SK-N-SH (cell line): ENCODE results near the gene OTOS. TPM values are rescaled to one million over a fixed set of nuclear protein-coding genes. Genes with fewer than 3 reads are reported as not detected.

Source experiments
- CTCF ChIA-PET: fragments of 300-600, 350-600 bp; formaldehyde crosslinking; extraction: SDS; loops from one replicate; lab custom pipeline; 2021; lab: Yijun Ruan, JAX
- POLR2A ChIA-PET: fragments of 350-600 bp; sonication (Branson Sonifier 250); formaldehyde crosslinking; extraction: SDS; loops from one replicate; lab custom pipeline; 2020; ENCODE audit warnings: antibody characterized with exemption, inconsistent platforms; lab: Yijun Ruan, JAX
- DNase-seq: peaks from one replicate; pipeline ENCODE4 v3.0.0; 2012
- H2AFZ ChIP-seq: fragments of 200-600 bp; sonication (generic); 2 replicates; pipeline ENCODE4 v1.8.1; 2016; ENCODE audit warnings: antibody characterized with exemption, mild to moderate bottlenecking, low read depth
- H3F3A ChIP-seq: fragments of 200-600 bp; sonication (generic); replicated peaks from 2 replicates; pipeline ENCODE3; 2016; ENCODE audit warnings: antibody characterized with exemption, mild to moderate bottlenecking; ENCODE audit not compliant: insufficient read depth
- H3K27ac ChIP-seq, 2 experiments: fragments of 200-500 bp in 1 of 2; fragments of 200-600 bp in 1 of 2; sonication (Bioruptor generic) in 1 of 2; sonication (generic), shearing (Covaris generic) in 1 of 2; 2 replicates each; pipeline versions ENCODE4 v1.5.1 to v1.6.1; 2014 to 2016; ENCODE audit warnings: low read depth in 2 of 2, inconsistent platforms in 1 of 2, low read length in 1 of 2, mild to moderate bottlenecking in 1 of 2, mixed read lengths in 1 of 2
- H3K27me3 ChIP-seq: fragments of 200-600 bp; sonication (generic), shearing (Covaris generic); 2 replicates; pipeline ENCODE4 v1.6.1; 2016; ENCODE audit warnings: mixed run types; ENCODE audit not compliant: insufficient read depth
- H3K36me3 ChIP-seq, 2 experiments: fragments of 200-500 bp in 1 of 2; fragments of 200-600 bp in 1 of 2; sonication (Bioruptor generic) in 1 of 2; sonication (generic) in 1 of 2; replicated peaks in 1 of 2; 2 replicates each; pipeline versions ENCODE3 to v1.5.1; 2014 to 2016; ENCODE audit warnings: low read length in 1 of 2, mild to moderate bottlenecking in 1 of 2; ENCODE audit not compliant: insufficient read depth in 2 of 2, control insufficient read depth in 1 of 2
- H3K4me1 ChIP-seq, 2 experiments: fragments of 200-500 bp in 1 of 2; fragments of 200-600 bp in 1 of 2; sonication (Bioruptor generic) in 1 of 2; sonication (generic), shearing (Covaris generic) in 1 of 2; 2 replicates each; pipeline versions ENCODE4 v1.5.1 to v1.6.1; 2014 to 2016; ENCODE audit warnings: low read depth in 1 of 2, low read length in 1 of 2, mixed run types in 1 of 2; ENCODE audit not compliant: insufficient read depth in 2 of 2, control insufficient read depth in 1 of 2
- H3K4me2 ChIP-seq: fragments of 200-600 bp; sonication (generic), shearing (Covaris generic); 2 replicates; pipeline ENCODE4 v1.6.1; 2017; ENCODE audit warnings: mixed run types
- H3K4me3 ChIP-seq, 2 experiments: fragments of 200-500 bp in 1 of 2; fragments of 200-600 bp in 1 of 2; sonication (Bioruptor generic) in 1 of 2; sonication (generic), shearing (Covaris generic) in 1 of 2; 2 replicates each; pipeline versions ENCODE4 v1.5.1 to v1.8.1; 2014 to 2016; ENCODE audit warnings: low read depth in 2 of 2, inconsistent platforms in 1 of 2, low read length in 1 of 2, mild to moderate bottlenecking in 1 of 2, mixed read lengths in 1 of 2, moderate library complexity in 1 of 2
- H3K79me2 ChIP-seq: fragments of 200-600 bp; sonication (generic); 2 replicates; pipeline ENCODE4 v1.8.1; 2017; ENCODE audit warnings: mild to moderate bottlenecking; ENCODE audit not compliant: insufficient read depth
- H3K9ac ChIP-seq: fragments of 200-600 bp; sonication (generic); 2 replicates; pipeline ENCODE4 v1.6.1; 2017; ENCODE audit warnings: mixed run types
- H3K9me2 ChIP-seq: fragments of 200-600 bp; sonication (generic); 2 replicates; pipeline ENCODE4 v1.6.1; 2017; ENCODE audit warnings: mixed run types
- H3K9me3 ChIP-seq: fragments of 200-600 bp; sonication (generic); 2 replicates; pipeline ENCODE4 v1.6.1; 2017; ENCODE audit warnings: mixed run types, mild to moderate bottlenecking, moderate library complexity
- H4K20me1 ChIP-seq: fragments of 200-600 bp; sonication (generic); 2 replicates; pipeline ENCODE4 v1.6.1; 2017; ENCODE audit warnings: mild to moderate bottlenecking, mixed run types; ENCODE audit not compliant: insufficient read depth
- CHD2 ChIP-seq: fragments of 150-350 bp; IDR thresholded peaks from 2 replicates; pipeline ENCODE4 v1.6.1; 2018; ENCODE audit warnings: low read length; ENCODE audit not compliant: partially characterized antibody
- FOXM1 ChIP-seq: IDR thresholded peaks from 2 replicates; pipeline ENCODE4 v1.4.0; 2012; ENCODE audit warnings: low read depth, mild to moderate bottlenecking
- GATA2 ChIP-seq: sonication (generic); formaldehyde crosslinking; IDR thresholded peaks from 2 replicates; pipeline ENCODE4 v1.5.0; 2020; ENCODE audit warnings: mild to moderate bottlenecking, missing genetic modification reagents
- IRF3 ChIP-seq: fragments of 150-350 bp; IDR thresholded peaks from 2 replicates; pipeline ENCODE4 v1.6.1; 2016; ENCODE audit warnings: mild to moderate bottlenecking, low read depth, low read length
- MAX ChIP-seq: IDR thresholded peaks from 2 replicates; pipeline ENCODE4 v1.4.0; 2012; ENCODE audit warnings: low read depth
- MEF2A ChIP-seq: IDR thresholded peaks from 2 replicates; pipeline ENCODE4 v1.4.0; 2012; ENCODE audit warnings: low read depth, borderline replicate concordance
- NFIC ChIP-seq: IDR thresholded peaks from 2 replicates; pipeline ENCODE4 v1.4.0; 2012; ENCODE audit warnings: borderline replicate concordance
- NRF1 ChIP-seq: IDR thresholded peaks from 2 replicates; pipeline ENCODE4 v1.6.1; 2012; ENCODE audit warnings: low read depth, mild to moderate bottlenecking, low read length
- POLR2AphosphoS5 ChIP-seq: IDR thresholded peaks from 2 replicates; pipeline ENCODE4 v1.6.1; 2012; ENCODE audit warnings: low read depth, low read length
- RCOR1 ChIP-seq: fragments of 150-350 bp; IDR thresholded peaks from 2 replicates; pipeline ENCODE4 v1.6.1; 2017; ENCODE audit warnings: antibody characterized with exemption, low read length
- REST ChIP-seq: IDR thresholded peaks from 2 replicates; pipeline ENCODE4 v1.6.1; 2012; ENCODE audit warnings: mild to moderate bottlenecking, low read depth, low read length, moderate library complexity
- RFX5 ChIP-seq: IDR thresholded peaks from 2 replicates; pipeline ENCODE4 v1.6.1; 2012; ENCODE audit warnings: mild to moderate bottlenecking, improper control_type of control experiment, low read length
- SMC3 ChIP-seq: IDR thresholded peaks from 2 replicates; pipeline ENCODE4 v1.6.1; 2012; ENCODE audit warnings: low read depth, low read length, improper control_type of control experiment
- TAF1 ChIP-seq: IDR thresholded peaks from 2 replicates; pipeline ENCODE4 v1.6.1; 2012; ENCODE audit warnings: low read depth, mild to moderate bottlenecking, low read length, moderate library complexity, borderline replicate concordance
- TCF12 ChIP-seq: IDR thresholded peaks from 2 replicates; pipeline ENCODE4 v1.4.0; 2012
- USF1 ChIP-seq: IDR thresholded peaks from 2 replicates; pipeline ENCODE4 v1.4.0; 2012; ENCODE audit warnings: low read depth, borderline replicate concordance
- ZBTB33 ChIP-seq: IDR thresholded peaks from 2 replicates; pipeline ENCODE4 v1.4.0; 2012; ENCODE audit warnings: low read depth, borderline replicate concordance
- WGBS: methylation state at CpG from one replicate; pipeline ENCODE4 v1.1.6; 2017; ENCODE audit warnings: low lambda C conversion rate; 5-methylcytosine and 5-hydroxymethylcytosine counted together
- polyA plus RNA-seq, 3 experiments: library from polyadenylated mRNA; depleted of rRNA; stranded (reverse); fragments of >200 nt; gene quantifications; 2 replicates each; pipeline ENCODE4 v1.2.3, GENCODE V29; 2012

The OTOS gene
- polyA plus RNA-seq, 1 of the 3 experiments (the other 2 are of a cell fraction): not detected

GRCh38 chr2:240147911-240148587 lies 7.6 kb upstream of the OTOS start:
- H3K4me3 ChIP-seq: no peak overlapping the region
- H3F3A ChIP-seq: no peaks in the 10 kb centered on the region
- POLR2A ChIA-PET: interaction anchor here (1.0 kb wide), 1 partner anchor 288 kb away, joined by 3 read pairs; no protein-coding TSS in a partner anchor
- WGBS: 64% methylated on average over 18 of the region's 20 CpGs
- no peaks in the 10 kb centered on the region for H3K79me2 ChIP-seq
- no peak for TF ChIP-seq IRF3
- TF ChIP-seq TAF1: no peak
- TF ChIP-seq NRF1: no peak
- TF ChIP-seq POLR2AphosphoS5: no peak
- no peak for TF ChIP-seq MAX
- TF ChIP-seq RFX5: no peak
- no peak for TF ChIP-seq CHD2
- TF ChIP-seq FOXM1: no peak
- TF ChIP-seq REST: no peak
- TF ChIP-seq MEF2A: no peak
- no peak for TF ChIP-seq ZBTB33
- no peak for TF ChIP-seq NFIC
- TF ChIP-seq USF1: no peak
- TF ChIP-seq TCF12: no peak
- no peak for TF ChIP-seq GATA2 (CRISPR knock-in tag)
- TF ChIP-seq RCOR1: no peak
- TF ChIP-seq SMC3: no peak
- TF ChIP-seq, all 33 proteins: peak for 0
- Histone ChIP-seq H2AFZ (no peak overlapping the region), H3K27ac (no peak overlapping the region), H3K9ac (no peak overlapping the region), H3K27me3 (no peaks in the 10 kb centered on the region), H3K36me3 (no peaks in the 10 kb centered on the region), H3K9me2 (no peaks in the 10 kb centered on the region), H3K9me3 (no peaks in the 10 kb centered on the region), H4K20me1 (no peaks in the 10 kb centered on the region), H3K4me2 (no peak overlapping the region), H3K4me1 (peaks cover 0 to 17% of the 10 kb centered on the region in 2 experiments; a peak in 1 of 4 replicates)
- CTCF ChIA-PET: interaction anchor here (0.7 to 3.3 kb wide), 4 partner anchors 73 to 296 kb away, joined by 3 to 35 read pairs (median 4); no protein-coding TSS in a partner anchor
- DNase-seq: no peak
